ENCODE results near the gene ZNF236. TPM values are rescaled to one million over a fixed set of nuclear protein-coding genes. Genes with fewer than 3 reads are reported as not detected.

The ZNF236 gene
- polyA plus RNA-seq, 3 donors = 1.7 to 6.5 (median 2.4) TPM

DNA sequence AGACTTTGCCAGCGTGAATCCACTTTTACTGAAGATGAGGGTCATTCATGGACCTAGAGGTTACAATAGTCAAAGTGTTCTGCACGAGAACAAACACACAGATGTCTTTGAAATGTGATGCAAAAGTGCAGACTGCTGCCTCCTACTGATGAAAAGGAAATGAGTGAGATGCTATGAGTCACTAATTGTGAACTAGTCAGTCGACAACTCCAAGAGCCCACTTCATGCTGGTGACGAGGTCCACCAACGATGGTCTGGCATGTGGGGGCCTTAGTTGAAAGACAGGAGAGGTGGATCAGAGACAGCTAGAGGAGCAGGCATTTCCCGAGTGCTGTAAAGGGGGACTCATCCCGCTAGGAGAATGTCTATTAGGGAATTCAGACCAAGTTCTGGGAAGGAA lies 17.1 kb upstream of the ZNF236 start:
- H3K9ac ChIP-seq (ENCODE audit: insufficient read depth, low read length, poor library complexity, severe bottlenecking) = no peak overlapping the region
- 84% methylated on average over 7 of the region's 7 CpGs for WGBS (ENCODE audit: insufficient coverage)
- H2AFZ ChIP-seq (ENCODE audit: insufficient read depth, low read depth, low read length, poor library complexity, severe bottlenecking) = no peak overlapping the region
- no peaks in the 10 kb centered on the region for H3K79me2 ChIP-seq (ENCODE audit: insufficient read depth, low read length)
- H3K36me3 ChIP-seq (replicated peaks in 1 of 2; ENCODE audit: control insufficient read depth in 1 of 2, insufficient read depth in 2 of 2, low read length in 2 of 2) = peaks cover 7 to 16% of the 10 kb centered on the region in 2 donors
- no peak for DNase-seq
- Mint-ChIP-seq H3K27ac (peak overlapping the region in 3 of 7 donors; percentile 5 to 72 (median 61)), H3K4me3 (no peak overlapping the region), H3K27me3 (ENCODE audit: low read depth in 3 of 3) (peaks cover 0 to 28% (median 23%) of the 10 kb centered on the region in 3 donors), H3K36me3 (peaks cover 17 to 27% of the 10 kb centered on the region in 2 donors), H3K4me1 (peaks cover 17% of the 10 kb centered on the region), H3K9me3 (peaks cover 0 to 4% (median 2%) of the 10 kb centered on the region in 7 donors)
- no peak overlapping the region for H3K4me2 ChIP-seq (replicated peaks; ENCODE audit: extremely low read depth, low read length, poor library complexity, severe bottlenecking)
- H3K4me1 ChIP-seq (ENCODE audit: control insufficient read depth in 1 of 2, insufficient read depth in 2 of 2, low read length in 2 of 2) = peaks cover 11% of the 10 kb centered on the region in 2 donors
- no peaks in the 10 kb centered on the region for H4K20me1 ChIP-seq (ENCODE audit: insufficient read depth, low read length)
- intact Hi-C loops (cut with micrococcal nuclease) = loop anchor here (10.0 kb wide), 3 partner anchors 180 to 850 kb away; no protein-coding TSS in a partner anchor
- peaks cover 0 to 16% of the 10 kb centered on the region in 2 donors for H3K27me3 ChIP-seq (ENCODE audit: control insufficient read depth in 2 of 2, insufficient read depth in 2 of 2, low read length in 2 of 2)
- no peaks in the 10 kb centered on the region for H3K9me3 ChIP-seq (replicated peaks in 1 of 2; ENCODE audit: control insufficient read depth in 1 of 2, insufficient read depth in 1 of 2, low read length in 2 of 2)
- H3K4me3 ChIP-seq (replicated peaks in 1 of 3; ENCODE audit: low read depth in 2 of 3, low read length in 3 of 3) = no peak overlapping the region
- no peak overlapping the region for H3K27ac ChIP-seq (ENCODE audit: low read depth in 1 of 2, low read length in 2 of 2)
- TF ChIP-seq, protein P1, sequence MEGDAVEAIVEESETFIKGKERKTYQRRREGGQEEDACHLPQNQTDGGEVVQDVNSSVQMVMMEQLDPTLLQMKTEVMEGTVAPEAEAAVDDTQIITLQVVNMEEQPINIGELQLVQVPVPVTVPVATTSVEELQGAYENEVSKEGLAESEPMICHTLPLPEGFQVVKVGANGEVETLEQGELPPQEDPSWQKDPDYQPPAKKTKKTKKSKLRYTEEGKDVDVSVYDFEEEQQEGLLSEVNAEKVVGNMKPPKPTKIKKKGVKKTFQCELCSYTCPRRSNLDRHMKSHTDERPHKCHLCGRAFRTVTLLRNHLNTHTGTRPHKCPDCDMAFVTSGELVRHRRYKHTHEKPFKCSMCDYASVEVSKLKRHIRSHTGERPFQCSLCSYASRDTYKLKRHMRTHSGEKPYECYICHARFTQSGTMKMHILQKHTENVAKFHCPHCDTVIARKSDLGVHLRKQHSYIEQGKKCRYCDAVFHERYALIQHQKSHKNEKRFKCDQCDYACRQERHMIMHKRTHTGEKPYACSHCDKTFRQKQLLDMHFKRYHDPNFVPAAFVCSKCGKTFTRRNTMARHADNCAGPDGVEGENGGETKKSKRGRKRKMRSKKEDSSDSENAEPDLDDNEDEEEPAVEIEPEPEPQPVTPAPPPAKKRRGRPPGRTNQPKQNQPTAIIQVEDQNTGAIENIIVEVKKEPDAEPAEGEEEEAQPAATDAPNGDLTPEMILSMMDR (IDR thresholded peaks at IDR 0.05) = no peak

DNA sequence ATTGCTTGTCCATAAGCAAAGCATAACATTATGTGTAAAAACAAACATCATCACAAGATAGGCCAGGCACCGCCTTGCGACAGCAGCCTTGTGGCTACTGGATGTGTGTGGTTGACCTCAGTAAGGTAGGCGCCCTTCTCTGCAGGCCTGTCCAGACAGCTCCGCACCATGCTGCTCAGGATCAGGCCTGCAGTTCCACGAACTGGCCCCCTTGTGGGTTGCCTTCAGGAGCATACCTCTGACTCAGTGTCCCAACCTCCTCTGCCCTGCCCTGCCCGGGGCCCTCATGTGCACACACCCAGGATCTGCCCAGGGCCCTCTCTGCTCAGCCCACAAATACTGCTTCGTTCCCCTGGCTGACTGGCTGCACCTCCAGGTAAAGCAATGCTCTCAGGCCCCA lies 16.1 kb upstream of the ZNF236 start:
- peaks cover 16% of the 10 kb centered on the region for H3K4me1 Mint-ChIP-seq
- peaks cover 0 to 19% (median 18%) of the 10 kb centered on the region in 3 donors for H3K27me3 Mint-ChIP-seq (ENCODE audit: low read depth in 3 of 3)
- peaks cover 0 to 15% of the 10 kb centered on the region in 2 donors for H3K27me3 ChIP-seq (ENCODE audit: control insufficient read depth in 2 of 2, insufficient read depth in 2 of 2, low read length in 2 of 2)
- H3K9me3 ChIP-seq (replicated peaks in 1 of 2; ENCODE audit: control insufficient read depth in 1 of 2, insufficient read depth in 1 of 2, low read length in 2 of 2) = no peaks in the 10 kb centered on the region
- peaks cover 0 to 4% (median 2%) of the 10 kb centered on the region in 7 donors for H3K9me3 Mint-ChIP-seq
- no peak overlapping the region for H3K4me3 ChIP-seq (replicated peaks in 1 of 3; ENCODE audit: low read depth in 2 of 3, low read length in 3 of 3)
- intact Hi-C loops (cut with micrococcal nuclease) = loop anchor here (10.0 kb wide), 3 partner anchors 178 to 848 kb away; no protein-coding TSS in a partner anchor
- no peak for DNase-seq
- WGBS (ENCODE audit: insufficient coverage) = 91% methylated on average over 4 of the region's 7 CpGs
- H3K4me1 ChIP-seq (ENCODE audit: control insufficient read depth in 1 of 2, insufficient read depth in 2 of 2, low read length in 2 of 2) = peaks cover 11% of the 10 kb centered on the region in 2 donors
- no peak overlapping the region for H3K27ac ChIP-seq (ENCODE audit: low read depth in 1 of 2, low read length in 2 of 2)
- H3K36me3 ChIP-seq (replicated peaks in 1 of 2; ENCODE audit: control insufficient read depth in 1 of 2, insufficient read depth in 2 of 2, low read length in 2 of 2) = peaks cover 7 to 16% of the 10 kb centered on the region in 2 donors
- H2AFZ ChIP-seq (ENCODE audit: insufficient read depth, low read depth, low read length, poor library complexity, severe bottlenecking) = no peak overlapping the region
- H3K4me2 ChIP-seq (replicated peaks; ENCODE audit: extremely low read depth, low read length, poor library complexity, severe bottlenecking) = no peak overlapping the region
- no peaks in the 10 kb centered on the region for H3K79me2 ChIP-seq (ENCODE audit: insufficient read depth, low read length)
- no peak overlapping the region for H3K4me3 Mint-ChIP-seq
- H3K36me3 Mint-ChIP-seq = peaks cover 17 to 27% of the 10 kb centered on the region in 2 donors
- no peak overlapping the region for H3K9ac ChIP-seq (ENCODE audit: insufficient read depth, low read length, poor library complexity, severe bottlenecking)
- no peaks in the 10 kb centered on the region for H4K20me1 ChIP-seq (ENCODE audit: insufficient read depth, low read length)
- TF ChIP-seq, protein P1 (IDR thresholded peaks at IDR 0.05) = no peak
- peak overlapping the region in 2 of 7 donors; percentile 21 to 28 for H3K27ac Mint-ChIP-seq
